Measurements from ENCODE around the gene TBC1D10B. TPM values are rescaled to one million over a fixed set of nuclear protein-coding genes. Genes with fewer than 3 reads are reported as not detected.

TBC1D10B gene
- total RNA-seq, 1 donor from 2014 or later = 24.4 TPM

GRCh38 chr16:30359871-30360170, 10.5 kb downstream of the TBC1D10B start:
- intact Hi-C loops (cut with DNase I) = loop anchor here (10.0 kb wide), 1 partner anchor 45 kb away; the partner anchor contains the start of gene ZNF771
- no peak for DNase-seq
- ATAC-seq (ENCODE audit: poor library complexity) = no peak

GRCh38 chr16:30358990-30359870, 11.1 kb downstream of the TBC1D10B start:
- no peak for DNase-seq
- ATAC-seq (ENCODE audit: poor library complexity) = no peak
- intact Hi-C loops (cut with DNase I) = loop anchor here (10.0 kb wide), 1 partner anchor 46 kb away; the partner anchor contains the start of gene ZNF771

- ATAC-seq (ENCODE audit: poor library complexity) (no peak), DNase-seq (no peak)
- intact Hi-C loops (cut with DNase I) = loop anchor here (10.0 kb wide), 1 partner anchor 46 kb away; the partner anchor contains the start of gene ZNF771
Measured at GRCh38 chr16:30358577-30358936, 11.7 kb downstream of the TBC1D10B start.

GRCh38 chr16:30357715-30358576, 12.3 kb downstream of the TBC1D10B start:
- DNase-seq = peak; percentile 17
- intact Hi-C loops (cut with DNase I) = loop anchor here (10.0 kb wide), 1 partner anchor 47 kb away; the partner anchor contains the start of gene ZNF771
- no peak for ATAC-seq (ENCODE audit: poor library complexity)

- no peak for ATAC-seq (ENCODE audit: poor library complexity)
- intact Hi-C loops (cut with DNase I) = loop anchor here (10.0 kb wide), 1 partner anchor 48 kb away; the partner anchor contains the start of gene ZNF771
- peak; percentile 18 for DNase-seq
Measured at GRCh38 chr16:30357085-30357714, 13.1 kb downstream of the TBC1D10B start.

GRCh38 chr16:30356401-30357084, 13.8 kb downstream of the TBC1D10B start:
- no peak for ATAC-seq (ENCODE audit: poor library complexity)
- intact Hi-C loops (cut with DNase I) = loop anchor here (10.0 kb wide), 1 partner anchor 48 kb away; the partner anchor contains the start of gene ZNF771

GRCh38 chr16:30355954-30356308, 14.4 kb downstream of the TBC1D10B start:
- intact Hi-C loops (cut with DNase I) = loop anchor here (10.0 kb wide), 1 partner anchor 49 kb away; the partner anchor contains the start of gene ZNF771
- DNase-seq (no peak), ATAC-seq (ENCODE audit: poor library complexity) (no peak)

More at GRCh38 chr16:30356401-30357084, 13.8 kb downstream of the TBC1D10B start:
- DNase-seq = peak; percentile 45

GRCh38 chr16:30355144-30355953, 14.9 kb downstream of the TBC1D10B start, which contains the start of gene CD2BP2:
TSS of gene CD2BP2 (minus strand) at chr16:30355308. CDS start at chr16:30354681, 627 bp downstream.
- intact Hi-C loops (cut with DNase I) = loop anchor here (10.0 kb wide), 1 partner anchor 49 kb away; the partner anchor contains the start of gene ZNF771
- DNase-seq (peak; percentile 97), ATAC-seq (ENCODE audit: poor library complexity) (peak; percentile 92)

- peak; percentile 19 for ATAC-seq (ENCODE audit: poor library complexity)
- peak; percentile 36 for DNase-seq
- intact Hi-C loops (cut with DNase I) = loop anchor here (10.0 kb wide), 1 partner anchor 50 kb away; the partner anchor contains the start of gene ZNF771
Measured at GRCh38 chr16:30354423-30355143, 15.7 kb downstream of the TBC1D10B start.

GRCh38 chr16:30353438-30354129, 16.7 kb downstream of the TBC1D10B start:
- peak; percentile 37 for DNase-seq
- intact Hi-C loops (cut with DNase I) = loop anchor here (10.0 kb wide), 1 partner anchor 51 kb away; the partner anchor contains the start of gene ZNF771
- no peak for ATAC-seq (ENCODE audit: poor library complexity)

GRCh38 chr16:30352488-30353401, 17.5 kb downstream of the TBC1D10B start:
- intact Hi-C loops (cut with DNase I) = loop anchor here (10.0 kb wide), 1 partner anchor 52 kb away; the partner anchor contains the start of gene ZNF771
- ATAC-seq (ENCODE audit: poor library complexity) (no peak), DNase-seq (peak; percentile 16)

- ATAC-seq (ENCODE audit: poor library complexity) (peak; percentile 45), DNase-seq (peak; percentile 87)
- intact Hi-C loops (cut with DNase I) = loop anchor here (10.0 kb wide), 1 partner anchor 53 kb away; the partner anchor contains the start of gene ZNF771
Measured at GRCh38 chr16:30351586-30352419, 18.5 kb downstream of the TBC1D10B start.

- ATAC-seq (ENCODE audit: poor library complexity) (no peak), DNase-seq (peak; percentile 24)
- intact Hi-C loops (cut with DNase I) = loop anchor here (10.0 kb wide), 1 partner anchor 54 kb away; the partner anchor contains the start of gene ZNF771
Measured at GRCh38 chr16:30351001-30351441, 19.3 kb downstream of the TBC1D10B start.

Data from Right ventricle myocardium superior (tissue), 1 donor.